DMS79 (cell line): ENCODE data around the gene SLC12A6.

Experiments
- DNase-seq: peaks from one replicate; lab custom pipeline; 2025; lab: John Stamatoyannopoulos, UW

The SLC12A6 gene

DNA sequence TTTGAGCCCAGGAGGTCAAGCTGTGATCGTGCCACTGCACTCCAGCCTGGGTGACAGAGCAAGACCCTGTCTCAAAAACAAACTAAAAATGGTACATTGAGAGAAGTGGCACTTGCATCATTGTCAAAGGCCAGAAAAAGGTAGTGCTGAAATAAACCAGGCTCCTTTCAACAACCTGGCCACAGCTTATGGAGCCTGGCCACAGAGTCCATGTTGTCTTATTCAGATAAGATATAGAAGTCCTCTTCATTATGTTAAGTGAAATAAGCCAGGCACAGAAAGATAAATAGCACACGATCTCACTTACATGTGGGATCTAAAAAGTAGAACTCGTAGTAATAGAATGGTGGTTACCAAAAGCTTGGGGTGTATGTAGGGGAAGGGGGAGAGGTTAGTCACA is 78.0 kb downstream of the SLC12A6 start:
- no peak for DNase-seq

DNA sequence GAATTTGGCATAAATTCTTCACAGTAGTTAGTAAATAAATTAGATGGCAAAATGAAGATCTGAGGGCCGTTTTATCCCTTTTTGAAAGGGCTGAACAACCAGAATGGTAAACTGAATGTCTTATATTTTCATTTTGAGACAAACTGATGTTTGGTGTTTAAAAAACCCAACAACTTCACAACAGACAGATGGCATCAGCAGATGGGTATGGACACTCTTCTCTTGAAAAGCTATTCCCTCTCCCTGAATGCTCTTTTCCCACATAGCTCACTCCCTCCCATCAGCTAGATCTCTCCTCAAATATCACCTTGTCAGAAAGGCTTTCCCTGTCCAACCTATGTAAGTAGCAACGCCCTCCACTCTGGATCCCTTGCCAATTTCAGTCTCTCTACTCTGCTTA is 79.4 kb downstream of the SLC12A6 start:
- DNase-seq, result no peak

DNA sequence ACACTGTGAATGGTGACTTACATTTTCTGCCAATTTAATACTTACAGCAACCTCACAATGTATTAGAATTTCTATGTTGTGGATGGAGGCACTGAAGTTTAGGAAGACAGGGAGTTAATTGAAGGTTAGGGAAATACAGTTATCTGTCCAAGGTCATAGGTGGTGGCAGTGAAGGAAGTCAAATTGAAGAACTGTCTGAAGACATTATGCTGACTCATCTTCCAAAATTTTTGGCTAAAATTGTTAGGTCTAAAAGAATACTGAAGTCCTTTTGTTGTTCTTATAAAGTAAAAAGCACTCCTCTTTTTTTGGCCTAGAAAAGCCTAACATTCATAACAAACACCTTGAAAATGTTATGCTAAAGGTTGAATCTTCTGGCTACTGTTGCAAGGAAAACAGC is 85.0 kb downstream of the SLC12A6 start:
- DNase-seq, result no peak

DNA sequence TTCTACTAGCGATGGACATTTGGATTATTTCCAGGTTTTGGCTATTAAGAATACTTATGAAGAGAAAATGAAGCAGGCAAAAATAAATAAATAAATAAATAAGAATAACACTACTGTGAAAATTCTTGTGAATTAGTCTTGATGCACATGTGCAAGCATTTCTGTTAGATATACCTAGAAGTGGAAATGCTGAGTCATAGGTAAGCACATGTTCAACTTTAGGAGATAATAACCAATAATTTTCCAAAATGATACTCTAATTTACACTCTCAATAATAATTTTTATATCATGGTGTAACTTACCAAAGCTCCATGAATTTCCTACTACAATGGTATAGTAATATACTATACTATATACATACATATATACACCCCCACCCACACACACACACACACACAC is 89.4 kb downstream of the SLC12A6 start:
- no peak for DNase-seq

DNA sequence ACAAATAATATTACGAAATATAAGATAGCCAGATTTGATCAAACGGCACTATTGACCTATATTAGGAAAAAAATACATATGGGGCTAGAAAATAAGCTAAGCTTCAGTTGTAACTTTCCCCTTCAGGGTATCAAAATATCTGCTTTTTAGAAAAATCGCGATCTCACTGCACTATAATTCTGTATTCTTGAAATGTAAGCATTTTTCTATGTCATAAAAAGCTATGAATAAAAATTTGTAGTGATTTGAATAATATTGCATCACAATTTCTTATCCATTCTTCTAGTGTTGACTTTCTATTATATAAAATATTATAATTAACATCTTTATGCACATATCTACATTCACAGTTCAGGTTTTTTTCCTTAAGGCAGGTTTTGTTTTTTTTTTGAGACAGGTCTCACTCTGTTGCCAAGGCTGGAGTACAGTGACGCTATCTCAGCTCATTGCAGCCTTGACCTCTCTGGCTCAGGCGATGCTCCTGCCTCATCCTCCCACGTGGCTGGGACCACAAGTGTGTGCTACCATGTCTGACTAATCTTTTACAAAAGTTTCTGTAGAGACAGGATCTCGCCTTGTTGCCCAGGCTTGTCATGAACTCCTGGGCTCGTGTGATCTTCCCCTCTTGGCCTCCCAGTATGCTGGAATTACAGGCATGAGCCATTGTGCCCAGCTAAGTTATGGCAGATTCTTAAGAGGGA is 91.2 kb downstream of the SLC12A6 start:
- no peak for DNase-seq

DNA sequence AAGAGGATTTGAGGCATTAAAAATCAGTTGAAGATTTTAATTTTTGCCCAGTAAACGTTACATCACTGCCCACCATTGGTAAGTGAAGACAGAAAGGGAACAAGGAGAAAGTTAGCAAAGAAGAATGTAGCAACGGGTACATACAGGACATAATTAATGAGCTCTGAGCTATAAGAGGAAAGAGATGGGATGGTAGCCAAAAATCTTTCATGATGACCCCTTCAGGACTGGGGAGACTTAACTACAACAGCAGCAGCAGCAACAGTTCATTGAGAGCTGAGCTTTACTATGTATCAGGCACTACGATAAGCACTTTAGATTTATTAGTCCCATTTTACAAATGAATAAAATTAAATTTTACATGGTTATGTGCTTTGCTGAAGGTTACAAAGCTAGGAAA is 94.4 kb downstream of the SLC12A6 start:
- no peak for DNase-seq

DNA sequence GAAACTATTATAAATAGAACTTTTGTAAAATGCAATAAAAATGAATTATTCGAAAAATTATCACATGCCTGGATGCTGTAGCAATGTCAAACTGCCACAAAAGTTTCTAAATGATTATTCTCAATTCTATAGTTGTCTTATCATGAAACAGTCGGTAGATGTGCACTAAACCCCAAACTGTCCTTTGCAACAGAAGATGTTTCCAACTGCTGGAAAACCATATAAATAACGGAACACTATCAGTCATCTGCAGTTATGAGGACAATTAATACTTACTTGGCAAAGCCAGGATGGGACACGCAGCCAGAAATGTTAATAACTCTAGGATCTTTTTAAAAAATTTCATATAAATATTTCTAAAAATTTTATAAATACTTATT is 95.3 kb downstream of the SLC12A6 start:
- DNase-seq, result no peak

DNA sequence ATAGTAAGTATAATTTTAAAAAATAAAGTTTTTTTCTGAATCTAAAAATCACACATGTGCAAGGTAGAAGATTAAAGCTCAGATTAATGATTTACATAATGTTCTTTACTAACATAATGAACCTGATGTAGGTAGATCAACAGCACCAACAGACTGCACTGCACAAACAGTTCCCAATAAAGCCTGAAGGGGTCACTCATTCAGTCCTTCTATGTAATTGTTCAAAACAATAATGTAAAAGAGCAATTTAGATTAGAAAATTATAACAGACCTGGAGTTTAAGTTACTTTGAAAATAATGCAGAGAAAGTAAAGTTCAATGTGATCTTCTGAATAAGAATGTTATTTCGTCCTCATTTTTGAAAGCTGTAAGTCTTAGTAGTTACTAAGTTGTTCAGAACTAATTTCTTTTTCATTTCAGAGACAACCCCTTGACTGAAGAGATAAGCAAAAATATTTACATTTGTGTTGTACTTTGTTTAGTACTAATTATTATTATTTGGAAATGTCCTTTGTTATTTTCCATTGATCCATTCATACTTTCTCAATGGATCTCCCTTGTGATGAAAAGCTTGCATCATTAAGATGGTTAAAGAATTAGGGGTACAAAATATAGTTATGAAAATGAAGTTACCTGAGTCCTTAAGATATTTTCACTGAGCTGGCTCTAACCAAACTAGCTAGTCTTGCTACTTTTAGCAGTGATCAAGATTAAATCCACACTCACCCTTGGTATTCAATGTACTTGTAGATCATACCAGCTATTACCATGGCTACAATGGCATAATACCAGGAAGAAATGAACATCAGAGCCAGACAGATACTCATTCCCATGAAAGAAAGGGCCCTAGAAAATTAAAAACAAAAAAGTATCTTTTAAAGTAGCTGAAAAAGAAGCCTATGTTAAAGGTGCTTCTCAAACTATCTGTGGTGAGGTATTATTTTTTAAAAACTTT is 95.9 kb downstream of the SLC12A6 start:
- no peak for DNase-seq

DNA sequence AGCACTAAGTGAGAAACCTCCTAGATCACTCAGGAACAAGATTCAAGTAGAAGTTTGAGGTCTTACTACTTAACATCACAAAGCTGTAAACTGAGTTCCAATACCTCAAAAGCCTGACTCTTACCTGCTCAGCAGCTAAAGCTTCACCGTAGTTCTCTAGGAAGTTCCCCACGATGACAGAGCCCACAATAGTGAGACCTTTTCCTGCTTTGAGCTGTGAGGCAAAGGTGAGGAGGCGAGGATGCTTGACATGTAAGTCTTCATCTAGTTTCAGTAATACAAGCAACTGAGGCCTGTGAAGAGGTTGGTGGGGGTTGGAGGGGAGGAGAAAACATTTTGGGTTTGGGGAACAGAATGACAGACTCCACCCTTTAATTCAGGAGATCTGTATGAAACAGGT is 97.0 kb downstream of the SLC12A6 start:
- DNase-seq, result no peak

DNA sequence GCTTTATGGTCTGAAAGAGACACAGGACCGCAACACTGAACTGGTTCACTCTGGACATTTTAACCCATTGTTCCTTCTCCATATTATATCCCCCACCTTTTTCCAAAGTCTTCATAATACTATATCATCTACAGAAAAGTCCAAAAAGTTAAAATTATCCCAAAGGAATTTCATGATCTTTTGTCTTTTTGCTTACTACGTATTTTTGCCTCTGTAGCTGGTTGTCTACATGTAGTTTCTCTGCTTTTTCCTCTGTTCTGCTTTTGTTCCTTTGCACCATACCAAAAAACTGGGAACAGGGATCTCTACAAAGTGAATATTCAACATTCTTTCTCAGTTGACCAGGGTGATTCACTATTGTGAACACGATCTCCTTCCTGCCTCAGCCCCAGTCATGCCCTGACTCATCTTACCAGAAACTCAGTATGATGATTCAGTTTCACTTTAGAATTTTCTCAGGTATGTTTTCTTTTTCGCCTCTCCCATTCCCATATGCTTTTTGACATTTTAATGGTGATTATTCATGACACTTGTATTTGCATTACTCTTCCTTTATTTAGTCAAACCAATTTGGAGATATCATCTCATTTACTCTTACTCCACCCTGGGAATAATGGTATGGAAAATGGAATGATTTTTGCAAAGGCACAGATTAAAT is 98.3 kb downstream of the SLC12A6 start:
- no peak for DNase-seq

DNA sequence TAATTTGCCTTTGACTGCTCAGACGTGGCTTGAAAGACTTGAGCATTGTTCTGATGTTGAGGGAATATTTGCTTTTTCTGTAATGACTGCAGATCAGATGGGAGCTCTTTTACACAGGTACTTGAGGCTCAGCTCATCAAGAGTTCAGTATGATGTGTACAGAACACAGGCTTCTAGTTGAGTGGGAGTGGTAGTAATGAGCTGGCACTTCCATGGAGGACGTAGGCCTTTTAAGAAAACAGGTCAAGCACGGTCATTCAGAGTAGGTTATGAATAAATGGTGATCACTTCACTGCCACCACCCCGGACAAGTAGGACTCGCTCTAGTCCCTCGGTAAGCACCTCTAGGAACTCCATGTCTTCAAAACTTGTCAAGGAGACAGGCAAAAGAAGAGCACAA is 104.0 kb downstream of the SLC12A6 start:
- peak; percentile 9 for DNase-seq

DNA sequence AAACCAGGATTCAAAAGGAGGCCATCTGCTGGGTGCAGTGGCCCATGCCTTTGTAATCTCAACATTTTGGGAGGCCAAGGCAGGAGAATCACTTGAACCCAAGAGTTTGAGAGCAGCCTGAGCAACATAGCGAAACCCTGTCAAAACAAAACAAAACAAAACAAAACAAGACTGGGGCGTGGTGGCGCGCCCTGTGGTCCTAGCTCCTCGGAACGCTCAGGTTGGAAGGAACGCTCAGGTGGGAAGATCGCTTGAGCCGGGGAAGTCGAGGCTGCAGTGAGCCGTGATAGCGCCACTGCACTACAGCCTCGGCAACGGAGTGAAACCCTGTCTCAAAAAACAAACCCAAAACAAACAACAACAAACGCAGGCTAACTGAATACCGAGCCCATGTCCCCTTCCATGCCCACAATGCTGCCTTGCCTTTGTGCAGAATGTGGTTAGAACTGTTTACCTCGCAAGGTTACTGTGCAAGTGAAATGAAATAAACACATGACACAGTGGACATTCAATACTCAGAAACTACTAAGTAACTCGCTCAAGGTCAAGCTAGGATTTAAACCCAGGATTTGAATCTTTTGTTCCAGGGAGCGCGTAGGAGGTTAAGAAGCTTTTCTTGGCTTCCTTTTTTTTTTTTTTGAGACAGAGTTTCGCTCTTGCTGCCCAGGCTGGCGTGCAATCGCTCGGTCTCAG is 113.5 kb downstream of the SLC12A6 start:
- no peak for DNase-seq

DNA sequence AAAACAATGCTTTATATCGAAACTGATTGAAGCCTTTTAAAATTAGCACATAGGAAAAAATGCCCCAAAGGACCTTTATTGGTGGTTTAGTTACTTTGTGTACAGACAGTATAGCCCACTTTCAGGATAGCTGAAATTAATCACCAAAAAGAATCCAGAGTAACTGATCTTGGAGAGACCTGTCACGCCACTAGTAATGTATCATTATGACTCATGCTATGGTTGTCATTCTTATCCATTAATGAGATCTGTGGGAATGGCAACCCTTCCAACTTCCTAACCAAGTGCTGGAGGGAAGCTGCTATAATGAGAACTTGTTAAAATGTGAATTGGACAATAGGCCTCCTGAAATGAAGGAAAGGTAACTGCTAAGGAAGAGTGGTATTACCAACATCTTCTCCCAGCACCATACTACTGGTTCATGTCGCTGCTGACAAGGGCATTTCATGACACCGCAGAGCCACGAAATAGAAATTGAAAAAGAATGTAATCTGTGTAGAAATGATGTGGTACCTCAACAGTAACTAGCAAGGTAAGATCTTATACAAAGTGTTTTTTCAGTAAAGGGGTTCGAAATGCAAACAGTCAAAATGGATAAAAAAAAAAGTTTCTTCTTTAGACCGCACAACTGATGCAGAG is 119.9 kb downstream of the SLC12A6 start:
- no peak for DNase-seq

DNA sequence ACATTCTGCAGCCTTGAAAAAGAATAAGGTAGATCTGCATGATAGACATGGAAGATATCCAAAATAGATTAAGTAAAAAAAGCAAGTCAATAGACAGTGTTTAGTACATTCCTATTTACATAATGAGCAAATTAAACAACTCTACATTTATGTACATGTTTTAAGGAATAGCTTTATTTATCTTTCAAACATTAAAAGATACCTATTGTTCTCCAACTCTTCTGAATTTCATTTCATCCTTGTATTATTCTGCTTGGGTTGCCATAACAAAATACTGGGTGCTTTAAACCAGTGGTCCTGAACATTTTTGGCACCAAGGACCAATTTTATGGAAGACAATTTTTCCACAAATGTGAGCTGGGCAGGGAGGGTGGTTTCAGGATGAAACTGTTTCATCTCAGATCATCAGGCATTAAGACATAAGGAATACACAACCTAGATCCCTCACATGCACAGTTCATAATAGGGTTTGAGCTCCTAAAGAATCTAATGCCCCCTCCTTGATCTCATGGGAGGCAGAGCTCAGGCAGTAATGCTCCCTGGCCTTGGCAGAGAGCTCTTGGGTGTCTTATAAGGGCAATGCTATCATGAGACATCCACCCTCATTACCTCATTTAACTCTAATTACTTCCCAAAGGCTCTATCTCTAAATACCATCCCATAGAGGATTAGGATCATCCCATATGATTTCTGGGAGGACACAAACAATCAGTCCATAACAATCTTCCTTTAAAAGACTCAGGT is 120.9 kb downstream of the SLC12A6 start:
- DNase-seq, result no peak

DNA sequence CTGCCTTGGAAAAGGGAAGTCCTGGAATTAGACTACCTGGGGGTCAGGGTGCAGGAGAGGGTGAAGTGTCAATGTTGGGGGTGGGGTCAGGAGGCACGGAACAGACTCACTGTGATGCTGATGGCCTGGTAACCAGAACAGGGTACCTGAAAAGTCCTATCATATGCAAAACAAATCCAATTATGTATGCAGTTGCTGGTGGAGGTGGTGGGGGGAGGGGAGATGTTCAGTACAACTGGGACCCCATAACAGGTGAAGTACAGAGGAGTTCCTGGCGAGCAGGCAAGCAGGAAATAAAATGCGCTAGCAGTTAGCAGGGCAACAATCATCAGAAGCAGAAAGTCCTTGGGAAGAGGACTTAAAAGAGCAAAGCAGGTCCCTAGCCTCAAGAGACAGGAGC is 123.4 kb downstream of the SLC12A6 start:
- no peak for DNase-seq

DNA sequence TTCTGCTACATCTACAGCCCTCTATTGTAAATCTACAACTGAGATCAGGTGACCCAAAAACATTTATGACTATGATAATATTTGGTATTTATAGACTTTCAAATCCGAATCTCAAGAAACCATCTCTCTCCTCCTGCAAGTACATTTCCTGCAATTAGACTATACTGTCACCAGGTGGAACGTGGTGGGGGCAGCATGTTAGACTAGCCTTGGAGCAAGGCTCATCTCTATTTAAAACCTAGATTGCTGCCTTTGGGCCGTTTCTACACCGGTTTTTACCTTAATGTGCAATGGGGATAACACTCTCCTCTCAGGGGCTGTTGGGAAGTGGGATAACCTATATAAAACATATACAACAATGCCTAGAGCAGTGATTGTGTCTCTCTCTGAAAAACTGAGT is 123.9 kb downstream of the SLC12A6 start:
- no peak for DNase-seq

DNA sequence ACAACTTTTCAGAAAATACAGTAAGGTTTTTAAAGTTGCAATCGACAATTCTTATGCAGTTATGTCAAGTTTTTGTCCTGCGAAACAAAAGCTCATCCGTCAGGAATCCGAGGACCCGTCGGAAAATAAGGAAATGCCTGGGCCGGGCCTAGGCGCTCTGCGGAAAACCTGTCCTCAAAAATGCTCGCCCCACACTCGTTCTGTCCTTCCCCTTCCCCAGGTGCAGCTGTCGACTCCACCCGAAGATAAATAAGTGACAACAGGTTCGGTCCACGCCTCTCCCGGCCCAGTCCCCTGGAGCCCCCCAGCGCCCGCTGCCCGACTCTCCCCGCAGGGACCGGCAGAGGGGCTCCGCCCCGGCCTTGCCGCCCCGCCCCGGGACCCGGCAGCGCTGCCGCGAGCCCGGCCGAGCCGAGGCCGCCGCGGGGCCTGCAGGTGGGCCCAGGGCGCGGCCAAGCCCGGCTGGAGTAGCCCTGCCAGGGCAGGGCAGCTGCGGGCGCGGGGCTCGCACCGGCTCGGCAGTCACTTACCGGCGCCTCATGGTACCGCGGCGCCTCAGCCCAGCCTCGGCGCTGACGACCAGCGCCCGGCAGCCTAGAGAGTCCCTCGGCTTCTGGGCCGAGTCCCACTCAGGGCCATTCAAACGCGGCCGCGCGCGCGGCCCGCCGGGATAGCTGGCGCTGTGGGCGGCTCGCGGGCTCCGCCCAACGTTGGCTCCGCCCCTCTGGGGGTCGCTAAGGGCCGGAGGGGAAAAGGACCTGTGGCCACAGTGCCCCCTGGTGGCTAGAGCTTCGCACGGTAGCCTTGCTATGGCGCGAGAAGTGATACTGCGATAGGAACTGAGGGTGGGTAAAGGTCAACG is 127.9 kb downstream of the SLC12A6 start, which contains the start of gene KATNBL1:
KATNBL1 (minus strand) TSS at position 676 of the 862 bp plus-strand sequence. CDS start 46,420 bp downstream, outside the sequence.
- peak; percentile 62 for DNase-seq

DNA sequence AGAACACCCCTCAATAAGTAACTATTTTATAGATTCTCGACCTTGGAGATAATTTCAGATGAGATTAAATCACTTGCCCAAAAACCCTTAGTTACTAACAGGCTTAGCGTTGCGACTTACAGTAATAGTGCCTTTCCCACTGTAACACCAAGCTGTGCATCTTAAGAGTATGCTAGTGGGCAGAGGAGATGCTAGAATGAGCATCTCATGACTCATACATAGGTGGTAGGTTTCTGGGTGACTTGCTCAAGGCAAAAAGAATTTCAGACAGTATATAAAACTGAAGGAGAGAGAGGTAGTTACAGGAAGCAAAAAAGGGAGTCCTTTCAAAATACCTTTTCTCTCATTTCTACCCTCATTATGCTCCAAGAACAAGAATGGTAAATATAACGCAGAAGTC is 131.6 kb downstream of the SLC12A6 start:
- DNase-seq, result no peak

DNA sequence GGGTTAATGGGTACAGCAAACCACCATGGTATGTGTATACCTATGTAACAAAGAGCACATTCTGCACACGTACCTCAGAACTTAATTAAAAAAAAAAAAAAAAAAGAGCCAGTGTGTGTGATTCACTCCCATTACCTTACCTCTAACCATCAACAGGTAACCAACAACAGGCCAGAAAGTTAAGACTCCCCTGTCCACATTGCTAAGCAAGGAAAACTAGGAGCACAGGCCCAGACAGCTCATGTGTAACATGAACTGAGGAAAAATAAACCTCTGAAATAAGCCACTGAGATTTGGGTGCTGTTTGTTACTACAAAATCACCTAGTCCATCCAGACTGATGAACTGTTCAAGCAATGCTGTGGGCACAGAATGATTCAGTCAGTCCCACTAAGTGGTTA is 133.6 kb downstream of the SLC12A6 start:
- DNase-seq, result no peak

DNA sequence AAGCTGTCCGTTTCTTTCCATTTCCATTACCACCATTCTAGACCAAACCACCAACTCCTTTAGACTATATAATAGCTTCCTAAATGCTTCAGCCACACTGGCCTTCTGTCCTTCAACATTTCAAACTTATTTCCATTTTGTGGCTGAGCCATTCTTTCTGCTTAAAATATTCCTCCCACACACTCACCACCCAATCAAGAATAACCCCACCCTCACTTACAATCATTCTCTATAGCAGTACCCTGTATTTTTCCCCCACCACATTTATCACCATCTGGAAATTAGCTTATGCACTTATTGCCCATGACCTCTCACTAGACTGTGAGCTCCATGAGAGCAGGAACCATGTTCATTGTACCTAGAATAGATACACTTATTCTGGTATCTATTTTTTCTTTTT is 134.3 kb downstream of the SLC12A6 start:
- DNase-seq, result no peak
